Stimulated activated CD4-positive, alpha-beta T cell treated with anti-CD3 and anti-CD28 coated beads, Interleukin-4, amount 100 ng/mL, for 1 hour (primary cell): ENCODE results near the gene SLC22A5.
"Not testable (repeated sequence)": the region's sequence is repeated elsewhere in the genome, so short reads cannot be mapped to it uniquely, and the experiment has no call there.

Experiments used
- DNase-seq: peaks from one replicate; pipeline ENCODE4 v3.0.0-alpha.2; 2020

SLC22A5 gene

GRCh38 chr5:132414634-132415378 lies 45.3 kb downstream of the SLC22A5 start:
- DNase-seq, result no peak

GRCh38 chr5:132415516-132415915 lies 46.0 kb downstream of the SLC22A5 start:
- not testable (repeated sequence) for DNase-seq

GRCh38 chr5:132416306-132417009 lies 46.9 kb downstream of the SLC22A5 start:
- DNase-seq, result no peak

- no peak for DNase-seq
Observed at GRCh38 chr5:132417010-132417439, 47.5 kb downstream of the SLC22A5 start.

- no peak for DNase-seq
Observed at GRCh38 chr5:132417461-132417860, 48.0 kb downstream of the SLC22A5 start.

GRCh38 chr5:132417889-132418485 lies 48.5 kb downstream of the SLC22A5 start:
- no peak for DNase-seq

- DNase-seq, result no peak
Observed at GRCh38 chr5:132418881-132419280, 49.4 kb downstream of the SLC22A5 start.

GRCh38 chr5:132419502-132420468 lies 50.3 kb downstream of the SLC22A5 start:
- DNase-seq, result peak; percentile 58

- DNase-seq, result no peak
Observed at GRCh38 chr5:132420706-132421272, 51.3 kb downstream of the SLC22A5 start.

GRCh38 chr5:132421462-132421861 lies 52.0 kb downstream of the SLC22A5 start:
- no peak for DNase-seq

GRCh38 chr5:132422720-132423437 lies 53.4 kb downstream of the SLC22A5 start:
- DNase-seq, result no peak

- no peak for DNase-seq
Observed at GRCh38 chr5:132423438-132423898, 54.0 kb downstream of the SLC22A5 start.

GRCh38 chr5:132424167-132424880 lies 54.8 kb downstream of the SLC22A5 start:
- no peak for DNase-seq

GRCh38 chr5:132425009-132425937 lies 55.8 kb downstream of the SLC22A5 start:
- DNase-seq, result peak; percentile 65

GRCh38 chr5:132425975-132426524 lies 56.5 kb downstream of the SLC22A5 start:
- no peak for DNase-seq

- peak; percentile 51 for DNase-seq
Observed at GRCh38 chr5:132426525-132427138, 57.1 kb downstream of the SLC22A5 start.

GRCh38 chr5:132427281-132428146 lies 58.0 kb downstream of the SLC22A5 start:
- DNase-seq, result peak; percentile 39

GRCh38 chr5:132428147-132428482 lies 58.6 kb downstream of the SLC22A5 start:
- DNase-seq, result no peak
